Measurements from ENCODE around the gene LTBP2. TPM values are rescaled to one million over a fixed set of nuclear protein-coding genes. Genes with fewer than 3 reads are reported as not detected.

LTBP2 gene
- total and polyA plus RNA-seq, 2 of the 8 experiments (the other 6 are each of a cell fraction or from before 2014, with no cell fraction given): 0.48 to 0.89 TPM

DNA sequence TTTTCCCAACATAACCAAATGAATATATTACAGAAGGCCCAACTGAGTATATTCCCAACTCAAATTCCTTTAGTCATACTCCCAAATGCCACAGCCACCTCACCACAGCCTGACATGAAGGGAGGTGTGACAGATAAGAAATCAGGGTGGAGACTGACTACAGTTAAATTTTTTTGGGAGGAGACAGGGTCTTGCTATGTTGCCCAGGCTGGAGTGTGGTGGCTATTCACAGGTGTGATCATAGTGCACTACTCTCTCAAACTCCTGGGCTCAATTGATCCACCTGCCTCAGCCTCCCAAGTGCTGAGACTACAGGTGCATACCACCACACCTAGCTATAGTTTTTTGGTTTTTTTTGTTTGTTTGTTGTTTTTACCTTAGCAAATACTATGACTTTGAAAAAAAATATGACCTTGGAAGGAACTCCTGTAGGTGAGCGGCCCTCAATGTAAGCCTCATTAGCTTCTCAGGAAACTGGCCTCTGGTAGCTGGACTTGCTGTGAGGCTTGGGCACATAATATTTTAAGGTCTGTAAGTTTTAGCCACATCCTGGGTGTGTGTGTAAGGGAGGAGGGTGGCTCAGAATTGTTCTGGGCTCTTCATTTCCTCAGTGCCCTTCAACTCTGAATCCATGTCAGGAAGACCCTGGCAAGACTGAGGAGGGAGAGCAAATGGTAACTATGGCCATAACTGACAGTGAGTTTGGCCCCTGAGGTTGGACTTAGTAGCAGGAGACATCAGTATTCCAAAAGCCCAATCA lies 39.1 kb upstream of the LTBP2 start:
- Histone ChIP-seq H3K23me2 (ENCODE audit: low read depth, low read length) (no peaks in the 10 kb centered on the region; the same call in 1 of the 2 replicates), H3K56ac (replicated peaks; ENCODE audit: insufficient read length, low read depth, low read length) (no peak overlapping the region), H2AFZ (ENCODE audit: low read length) (no peak overlapping the region), H4K20me1 (replicated peaks in 1 of 2; ENCODE audit: control insufficient read depth in 1 of 2, insufficient read depth in 2 of 2, low read length in 2 of 2) (no peaks in the 10 kb centered on the region), H4K91ac (replicated peaks; ENCODE audit: insufficient read length, low read length) (no peak overlapping the region), H3K4ac (replicated peaks; ENCODE audit: insufficient read length, low read depth, low read length) (no peak overlapping the region), H3K9me3 (ENCODE audit: insufficient read depth in 2 of 2, low read depth in 1 of 2, low read length in 1 of 2) (no peaks in the 10 kb centered on the region), H3K9ac (replicated peaks in 1 of 4; ENCODE audit: extremely low read depth in 1 of 4, low read depth in 3 of 4, low read length in 3 of 4) (no peak overlapping the region), H2BK15ac (ENCODE audit: low read length) (no peak overlapping the region), H3K4me2 (ENCODE audit: insufficient read depth in 1 of 2, low read depth in 2 of 2, low read length in 2 of 2) (no peak overlapping the region), H3K27me3 (replicated peaks in 1 of 4; ENCODE audit: control insufficient read depth in 3 of 4, extremely low read depth in 1 of 4, insufficient read depth in 3 of 4, low read length in 3 of 4) (no peaks in the 10 kb centered on the region), H2BK5ac (ENCODE audit: low read depth, low read length) (no peak overlapping the region), H2BK20ac (ENCODE audit: low read length) (no peak overlapping the region), H3K4me3 (ENCODE audit: extremely low read depth in 1 of 4, insufficient read depth in 2 of 4, low read depth in 3 of 4, low read length in 4 of 4) (no peak overlapping the region), H3K79me2 (ENCODE audit: control insufficient read depth in 1 of 2, insufficient read depth in 2 of 2, low read length in 2 of 2) (no peaks in the 10 kb centered on the region), H2AK5ac (ENCODE audit: low read depth, low read length) (no peak overlapping the region), H4K8ac (ENCODE audit: extremely low read depth, insufficient read depth, low read length) (no peak overlapping the region), H2BK12ac (ENCODE audit: low read depth, low read length) (no peak overlapping the region), H3K79me1 (ENCODE audit: low read depth, low read length) (no peaks in the 10 kb centered on the region), H2BK120ac (replicated peaks; ENCODE audit: low read depth, low read length) (no peak overlapping the region), H3K18ac (ENCODE audit: extremely low read depth, low read length) (no peak overlapping the region), H3K36me3 (ENCODE audit: control insufficient read depth in 2 of 4, insufficient read depth in 4 of 4, low read length in 3 of 4) (no peaks in the 10 kb centered on the region), H3K27ac (ENCODE audit: low read depth, low read length) (no peak overlapping the region), H4K5ac (ENCODE audit: insufficient read length, low read depth, low read length) (no peak overlapping the region), H3K4me1 (replicated peaks in 1 of 4; ENCODE audit: control insufficient read depth in 3 of 4, insufficient read depth in 4 of 4, low read length in 3 of 4) (peaks cover 0 to 11% (median 4%) of the 10 kb centered on the region in 4 experiments; a peak in 5 of 7 replicates), H3K14ac (ENCODE audit: insufficient read length) (no peak overlapping the region), H3K23ac (ENCODE audit: insufficient read length) (no peak overlapping the region)
- FAIRE-seq (no peak), DNase-seq (ENCODE audit: low read depth in 1 of 2, low spot score in 2 of 2) (no peak)
- ChIA-PET POLR2A (ENCODE audit: partially characterized antibody) (interaction anchor here (0.8 to 5.5 kb wide), 5 partner anchors 9 to 40 kb away, joined by 3 to 26 read pairs (median 5); no protein-coding TSS in a partner anchor), CTCF (ENCODE audit: partially characterized antibody) (interaction anchor here (1.5 to 3.1 kb wide), 4 partner anchors 9 to 122 kb away, joined by 3 to 12 read pairs (median 4); no protein-coding TSS in a partner anchor)
- WGBS, 2 experiments (ENCODE audit: extremely low coverage in 1 of 2, insufficient coverage in 1 of 2, insufficient read length in 1 of 2, insufficient replicate concordance in 2 of 2, low coverage in 1 of 2, low lambda C conversion rate in 2 of 2, missing lambda C conversion rate in 1 of 2): 84% methylated on average over 1 of the region's 1 CpG; no CpG with 5 or more reads in 1 of the 2 experiments
- no peak for TF ChIP-seq TAF1 (IDR thresholded peaks at IDR 0.05; ENCODE audit: low read depth, low read length)
- no peak for TF ChIP-seq TAF7 (optimal IDR thresholded peaks at IDR 0.05; ENCODE audit: borderline replicate concordance, low read depth, low read length)
- TF ChIP-seq PHF8 (conservative IDR thresholded peaks at IDR 0.05; ENCODE audit: low read depth, low read length): no peak
- TF ChIP-seq ZNF274 (IDR thresholded peaks at IDR 0.05; ENCODE audit: borderline replicate concordance, extremely low read depth, low read length): no peak
- no peak for TF ChIP-seq CHD2 (IDR thresholded peaks at IDR 0.05; ENCODE audit: low read length)
- no peak for TF ChIP-seq FOSL1 (IDR thresholded peaks at IDR 0.05; ENCODE audit: insufficient read depth, low read depth, low read length)
- TF ChIP-seq KDM1A (IDR thresholded peaks at IDR 0.05; ENCODE audit: borderline replicate concordance, low read length): no peak
- TF ChIP-seq RXRA (IDR thresholded peaks at IDR 0.05; ENCODE audit: insufficient read depth, low read depth, low read length): no peak
- TF ChIP-seq SP1 (IDR thresholded peaks at IDR 0.05; ENCODE audit: low read depth, low read length): no peak
- TF ChIP-seq MAFK (IDR thresholded peaks at IDR 0.05; ENCODE audit: low read depth, low read length): no peak
- no peak for TF ChIP-seq BACH1 (IDR thresholded peaks at IDR 0.05; ENCODE audit: low read length)
- no peak for TF ChIP-seq NANOG (IDR thresholded peaks at IDR 0.05; ENCODE audit: insufficient read depth, low read depth, low read length, poor library complexity, severe bottlenecking)

Measured in H1 (cell line).